Measurements from ENCODE around the gene MMP25.

DNA sequence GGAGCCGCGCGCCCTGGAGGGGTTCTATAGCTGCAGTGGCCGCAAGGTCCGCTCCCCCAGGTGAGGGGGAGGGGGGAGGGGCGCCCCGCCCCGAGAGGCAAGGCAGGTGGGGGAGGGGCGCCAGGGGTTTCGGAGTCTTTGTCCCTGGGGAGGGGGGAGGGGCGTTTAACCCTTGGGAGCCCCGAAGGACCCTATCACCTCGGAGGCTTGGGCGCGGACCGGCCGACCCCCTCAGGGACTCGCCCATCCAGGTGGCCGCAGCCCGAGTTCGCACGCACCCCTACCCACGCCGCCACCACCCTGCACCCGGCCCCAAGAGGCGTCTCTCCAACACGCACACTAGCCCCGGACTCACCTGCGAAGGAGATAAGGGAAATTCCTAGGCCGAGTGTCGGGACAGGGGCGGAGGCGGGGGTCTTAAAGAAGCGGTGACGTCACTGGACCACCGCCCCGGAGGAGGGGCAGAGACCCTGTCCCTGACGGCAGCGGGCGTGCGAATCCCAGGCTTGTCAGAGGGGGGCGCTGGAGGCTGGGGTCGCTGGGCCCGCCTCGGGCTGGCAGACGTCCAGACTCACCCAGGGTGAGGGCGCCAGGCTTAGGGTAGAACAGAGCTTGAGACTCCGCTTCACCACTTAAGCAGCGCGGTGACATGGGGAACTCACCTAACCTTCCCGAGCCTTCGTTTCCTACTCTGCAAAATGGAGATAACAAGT is 28.4 kb upstream of the MMP25 start, which contains the start of gene CLDN6:
- TF ChIP-seq CTCF (IDR thresholded peaks at IDR 0.05) (peak in 2 of 6 experiments; percentile 13 to 15), POLR2A (IDR thresholded peaks at IDR 0.05) (no peak)

All from Peyer's patch (tissue), 4 donors.